ENCODE measurements around the gene INPP4B. TPM values are rescaled to one million over a fixed set of nuclear protein-coding genes. Genes with fewer than 3 reads are reported as not detected.

Gene INPP4B
- total and polyA plus RNA-seq, 2 donors (not counting 1 experiment from before 2014, with no cell fraction given), result 0.03 TPM; not detected in 1

DNA sequence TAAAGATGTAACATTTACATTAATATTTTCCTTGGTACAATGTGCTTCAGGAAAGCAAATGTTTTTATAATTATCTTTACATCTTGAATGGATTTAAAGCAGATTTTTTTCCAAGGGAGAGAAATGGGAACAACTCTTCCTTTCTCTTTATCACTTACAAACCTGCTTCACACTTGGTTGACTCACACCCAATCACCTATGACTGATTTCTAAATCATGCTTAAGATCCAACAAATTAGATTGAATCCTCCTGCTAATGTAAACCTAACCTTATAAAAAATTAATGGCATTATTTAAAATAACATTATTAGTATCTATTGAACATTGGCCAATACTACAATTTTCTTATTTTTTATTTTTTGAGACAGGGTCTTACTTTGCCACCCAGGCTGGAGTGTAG, 127.1 kb downstream of the INPP4B start:
- no peak overlapping the region for H3K4me3 Mint-ChIP-seq
- no peak for ATAC-seq (ENCODE audit: low read depth)
- H3K27me3 ChIP-seq (replicated peaks in 1 of 4; ENCODE audit: control extremely low read depth in 1 of 4, control insufficient read depth in 3 of 4, insufficient read depth in 4 of 4, low read length in 3 of 4), result no peaks in the 10 kb centered on the region
- no peak overlapping the region for H3K27ac Mint-ChIP-seq
- no peaks in the 10 kb centered on the region for H3K9me3 ChIP-seq (ENCODE audit: control extremely low read depth in 1 of 3, control insufficient read depth in 2 of 3, insufficient read depth in 1 of 3, low read length in 2 of 3)
- no peaks in the 10 kb centered on the region for H3K27me3 Mint-ChIP-seq
- H3K4me3 ChIP-seq (ENCODE audit: control extremely low read depth in 1 of 5, extremely low read depth in 1 of 5, insufficient read depth in 1 of 5, low read depth in 2 of 5, low read length in 4 of 5), result no peak overlapping the region
- H3K27ac ChIP-seq (ENCODE audit: low read length in 2 of 2), result no peak overlapping the region
- H3K9ac ChIP-seq (ENCODE audit: low read length), result no peak overlapping the region
- no peaks in the 10 kb centered on the region for H4K20me1 ChIP-seq (ENCODE audit: control insufficient read depth, insufficient read depth, low read length, poor library complexity, severe bottlenecking)
- DNase-seq, result no peak
- no peak overlapping the region for H2AFZ ChIP-seq (ENCODE audit: insufficient read depth, low read depth, low read length, poor library complexity, severe bottlenecking)
- no peaks in the 10 kb centered on the region for H3K79me2 ChIP-seq (ENCODE audit: control insufficient read depth, insufficient read depth, low read length)
- intact Hi-C loops (cut with micrococcal nuclease), result no loop called here
- H3K4me2 ChIP-seq (replicated peaks; ENCODE audit: low read depth, low read length, poor library complexity, severe bottlenecking), result no peak overlapping the region
- H3K9me3 Mint-ChIP-seq (ENCODE audit: insufficient read depth), result no peaks in the 10 kb centered on the region
- H3K36me3 ChIP-seq (replicated peaks in 1 of 2; ENCODE audit: control extremely low read depth in 1 of 2, control insufficient read depth in 1 of 2, extremely low read depth in 1 of 2, insufficient read depth in 2 of 2, low read length in 1 of 2), result no peaks in the 10 kb centered on the region
- ChIA-PET POLR2A (no interaction called here), CTCF (no interaction called here)
- TF ChIP-seq EZH2 (IDR thresholded peaks at IDR 0.05; ENCODE audit: borderline replicate concordance, insufficient read depth, low read depth, low read length, poor library complexity, severe bottlenecking), result no peak
- TF ChIP-seq CTCF (IDR thresholded peaks at IDR 0.05), result no peak
- H3K4me1 Mint-ChIP-seq, result no peaks in the 10 kb centered on the region
- no peaks in the 10 kb centered on the region for H3K4me1 ChIP-seq (ENCODE audit: control insufficient read depth in 2 of 2, insufficient read depth in 2 of 2, low read length in 2 of 2)

DNA sequence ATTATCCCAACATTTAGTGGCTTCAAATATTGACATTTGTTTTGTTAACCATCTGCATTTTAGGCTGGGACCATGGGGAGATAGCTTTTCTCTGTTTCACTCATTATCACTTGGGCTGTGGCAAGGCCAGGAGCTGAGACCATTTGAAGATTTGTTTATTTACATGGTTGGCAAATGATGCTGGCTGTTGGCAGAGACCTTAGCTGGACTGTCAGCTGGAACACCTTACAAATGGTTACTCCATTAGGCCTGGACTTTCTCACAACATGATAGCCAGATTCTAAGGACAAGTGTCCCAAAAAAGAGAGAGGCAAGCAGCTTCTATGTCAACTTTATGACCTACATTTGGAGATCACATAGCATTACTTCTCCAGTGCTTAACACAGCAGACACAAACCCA, 130.4 kb downstream of the INPP4B start:
- no peaks in the 10 kb centered on the region for H3K36me3 ChIP-seq (replicated peaks in 1 of 2; ENCODE audit: control extremely low read depth in 1 of 2, control insufficient read depth in 1 of 2, extremely low read depth in 1 of 2, insufficient read depth in 2 of 2, low read length in 1 of 2)
- DNase-seq, result no peak
- intact Hi-C loops (cut with micrococcal nuclease), result no loop called here
- H3K4me3 ChIP-seq (ENCODE audit: control extremely low read depth in 1 of 5, extremely low read depth in 1 of 5, insufficient read depth in 1 of 5, low read depth in 2 of 5, low read length in 4 of 5), result no peak overlapping the region
- H3K27me3 ChIP-seq (replicated peaks in 1 of 4; ENCODE audit: control extremely low read depth in 1 of 4, control insufficient read depth in 3 of 4, insufficient read depth in 4 of 4, low read length in 3 of 4), result no peaks in the 10 kb centered on the region
- ATAC-seq (ENCODE audit: low read depth), result no peak
- no peaks in the 10 kb centered on the region for H4K20me1 ChIP-seq (ENCODE audit: control insufficient read depth, insufficient read depth, low read length, poor library complexity, severe bottlenecking)
- no peak overlapping the region for H3K9ac ChIP-seq (ENCODE audit: low read length)
- Mint-ChIP-seq H3K4me3 (no peak overlapping the region), H3K27me3 (no peaks in the 10 kb centered on the region), H3K9me3 (ENCODE audit: insufficient read depth) (no peaks in the 10 kb centered on the region), H3K4me1 (no peaks in the 10 kb centered on the region), H3K27ac (no peak overlapping the region)
- H3K4me1 ChIP-seq (ENCODE audit: control insufficient read depth in 2 of 2, insufficient read depth in 2 of 2, low read length in 2 of 2), result no peaks in the 10 kb centered on the region
- no peak overlapping the region for H3K27ac ChIP-seq (ENCODE audit: low read length in 2 of 2)
- TF ChIP-seq CTCF (IDR thresholded peaks at IDR 0.05), result no peak
- no peak overlapping the region for H2AFZ ChIP-seq (ENCODE audit: insufficient read depth, low read depth, low read length, poor library complexity, severe bottlenecking)
- H3K79me2 ChIP-seq (ENCODE audit: control insufficient read depth, insufficient read depth, low read length), result no peaks in the 10 kb centered on the region
- ChIA-PET POLR2A (no interaction called here), CTCF (no interaction called here)
- H3K9me3 ChIP-seq (ENCODE audit: control extremely low read depth in 1 of 3, control insufficient read depth in 2 of 3, insufficient read depth in 1 of 3, low read length in 2 of 3), result no peaks in the 10 kb centered on the region
- H3K4me2 ChIP-seq (replicated peaks; ENCODE audit: low read depth, low read length, poor library complexity, severe bottlenecking), result no peak overlapping the region

All from B cell (primary cell).